ENCODE measurements around the gene CDC14B.
"Not testable (repeated sequence)": the region's sequence is repeated elsewhere in the genome, so short reads cannot be mapped to it uniquely, and the experiment has no call there.

CDC14B gene

DNA sequence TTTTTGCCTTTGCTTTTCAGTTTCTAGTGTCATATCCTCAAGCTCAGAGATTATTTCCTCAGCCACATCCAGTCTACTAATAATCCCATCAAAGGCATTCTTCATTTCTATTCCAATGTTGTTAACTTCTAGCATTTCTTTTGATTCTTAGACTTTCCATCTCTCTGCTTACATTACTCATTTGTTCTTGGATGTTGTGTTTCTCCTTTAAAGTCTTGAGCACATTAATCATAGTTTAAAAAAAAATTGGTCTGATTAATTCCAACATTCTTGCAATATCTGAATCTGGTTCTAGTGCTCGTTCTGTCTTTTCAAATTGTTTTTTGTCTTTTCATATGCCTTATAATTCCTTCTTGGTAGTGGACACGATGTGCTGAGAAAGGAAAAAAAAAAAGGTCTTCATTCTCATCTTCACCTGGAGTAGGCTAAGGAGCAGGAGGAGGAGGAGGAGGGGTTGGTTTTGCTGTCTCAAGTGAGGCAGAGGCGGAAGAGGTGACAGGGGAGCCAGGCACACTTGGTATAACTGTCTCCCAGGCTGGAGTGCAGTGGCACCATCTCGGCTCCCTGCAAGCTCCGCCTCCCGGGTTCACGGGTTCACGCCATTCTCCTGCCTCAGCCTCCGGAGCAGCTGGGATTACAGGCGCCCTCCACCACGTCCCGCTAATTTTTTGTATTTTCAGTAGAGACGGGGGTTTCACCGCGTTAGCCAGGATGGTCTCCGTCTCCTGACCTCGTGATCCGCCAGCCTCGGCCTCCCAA is 19.1 kb upstream of the CDC14B start:
- Histone ChIP-seq H3K27me3 (ENCODE audit: insufficient read depth, low read length, poor library complexity) (no peaks in the 10 kb centered on the region), H3K9ac (ENCODE audit: low read depth, low read length) (no peak overlapping the region), H3K9me3 (ENCODE audit: insufficient read depth, low read length, severe bottlenecking) (no peaks in the 10 kb centered on the region), H2AFZ (ENCODE audit: low read depth, low read length) (no peak overlapping the region), H3K4me3 (ENCODE audit: low read depth in 1 of 2, low read length in 2 of 2) (no peak overlapping the region), H3K4me2 (ENCODE audit: insufficient read depth, low read length) (no peak overlapping the region), H3K4me1 (ENCODE audit: insufficient read depth, low read length) (no peaks in the 10 kb centered on the region), H3K27ac (ENCODE audit: low read length) (no peak overlapping the region), H4K20me1 (ENCODE audit: insufficient read depth, low read length) (no peaks in the 10 kb centered on the region), H3K36me3 (ENCODE audit: insufficient read depth, low read length) (no peaks in the 10 kb centered on the region), H3K79me2 (ENCODE audit: insufficient read depth, low read length) (no peaks in the 10 kb centered on the region)
- DNase-seq (no peak), ATAC-seq (ENCODE audit: insufficient read depth, low read depth) (no peak)
- no peak for TF ChIP-seq EZH2 (IDR thresholded peaks at IDR 0.05; ENCODE audit: borderline replicate concordance, low read depth, low read length, severe bottlenecking)
- TF ChIP-seq, protein P1, sequence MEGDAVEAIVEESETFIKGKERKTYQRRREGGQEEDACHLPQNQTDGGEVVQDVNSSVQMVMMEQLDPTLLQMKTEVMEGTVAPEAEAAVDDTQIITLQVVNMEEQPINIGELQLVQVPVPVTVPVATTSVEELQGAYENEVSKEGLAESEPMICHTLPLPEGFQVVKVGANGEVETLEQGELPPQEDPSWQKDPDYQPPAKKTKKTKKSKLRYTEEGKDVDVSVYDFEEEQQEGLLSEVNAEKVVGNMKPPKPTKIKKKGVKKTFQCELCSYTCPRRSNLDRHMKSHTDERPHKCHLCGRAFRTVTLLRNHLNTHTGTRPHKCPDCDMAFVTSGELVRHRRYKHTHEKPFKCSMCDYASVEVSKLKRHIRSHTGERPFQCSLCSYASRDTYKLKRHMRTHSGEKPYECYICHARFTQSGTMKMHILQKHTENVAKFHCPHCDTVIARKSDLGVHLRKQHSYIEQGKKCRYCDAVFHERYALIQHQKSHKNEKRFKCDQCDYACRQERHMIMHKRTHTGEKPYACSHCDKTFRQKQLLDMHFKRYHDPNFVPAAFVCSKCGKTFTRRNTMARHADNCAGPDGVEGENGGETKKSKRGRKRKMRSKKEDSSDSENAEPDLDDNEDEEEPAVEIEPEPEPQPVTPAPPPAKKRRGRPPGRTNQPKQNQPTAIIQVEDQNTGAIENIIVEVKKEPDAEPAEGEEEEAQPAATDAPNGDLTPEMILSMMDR (IDR thresholded peaks at IDR 0.05; ENCODE audit: borderline replicate concordance, extremely low read depth, low read length, poor library complexity, severe bottlenecking): no peak

DNA sequence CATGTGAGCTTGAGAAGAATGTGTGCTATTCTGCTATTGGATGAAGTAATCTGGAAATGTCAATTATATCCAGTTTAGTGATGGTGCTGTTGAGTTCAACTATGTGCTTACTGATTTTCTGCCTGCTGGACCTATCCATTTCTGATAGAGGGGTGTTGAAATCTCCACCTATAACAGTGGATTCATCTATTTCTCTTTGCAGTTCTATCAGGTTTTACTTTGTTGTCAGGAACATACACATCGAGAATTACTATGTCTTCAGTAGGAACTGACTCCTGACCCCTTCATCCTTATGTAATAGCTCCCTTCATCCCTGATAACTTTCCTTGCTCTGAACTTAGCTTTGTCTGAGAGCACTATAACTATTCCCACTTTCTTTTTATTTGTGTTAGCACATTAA is 16.7 kb upstream of the CDC14B start:
- Histone ChIP-seq H3K9me3 (ENCODE audit: insufficient read depth, low read length, severe bottlenecking) (no peaks in the 10 kb centered on the region), H3K36me3 (ENCODE audit: insufficient read depth, low read length) (no peaks in the 10 kb centered on the region), H3K79me2 (ENCODE audit: insufficient read depth, low read length) (no peaks in the 10 kb centered on the region), H4K20me1 (ENCODE audit: insufficient read depth, low read length) (no peaks in the 10 kb centered on the region), H3K27me3 (ENCODE audit: insufficient read depth, low read length, poor library complexity) (no peaks in the 10 kb centered on the region), H3K27ac (ENCODE audit: low read length) (no peak overlapping the region), H3K4me3 (ENCODE audit: low read depth in 1 of 2, low read length in 2 of 2) (no peak overlapping the region), H2AFZ (ENCODE audit: low read depth, low read length) (no peak overlapping the region), H3K9ac (ENCODE audit: low read depth, low read length) (no peak overlapping the region), H3K4me2 (ENCODE audit: insufficient read depth, low read length) (no peak overlapping the region), H3K4me1 (ENCODE audit: insufficient read depth, low read length) (no peaks in the 10 kb centered on the region)
- DNase-seq (no peak), ATAC-seq (ENCODE audit: insufficient read depth, low read depth) (no peak)
- TF ChIP-seq, protein P1 (IDR thresholded peaks at IDR 0.05; ENCODE audit: borderline replicate concordance, extremely low read depth, low read length, poor library complexity, severe bottlenecking): no peak
- TF ChIP-seq EZH2 (IDR thresholded peaks at IDR 0.05; ENCODE audit: borderline replicate concordance, low read depth, low read length, severe bottlenecking): no peak

DNA sequence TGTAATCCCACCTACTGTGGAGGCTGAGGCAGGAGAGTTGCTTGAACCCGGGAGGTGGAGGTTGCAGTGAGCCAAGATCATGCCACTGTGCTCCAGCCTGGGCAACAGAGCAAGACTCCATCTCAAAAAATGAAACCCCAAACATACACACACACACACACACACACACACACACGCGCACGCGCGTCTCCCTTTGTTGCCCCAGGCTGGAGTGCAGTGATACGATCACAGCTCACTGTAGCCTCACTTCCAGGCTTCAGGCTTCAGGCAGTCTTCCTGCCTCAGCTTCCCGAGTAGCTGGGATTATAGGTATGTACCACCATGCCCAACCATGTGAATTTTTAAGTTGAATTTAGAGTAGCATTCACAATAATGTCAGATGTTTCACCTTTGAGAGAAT is 13.9 kb upstream of the CDC14B start:
- not testable (repeated sequence) for ATAC-seq (ENCODE audit: insufficient read depth, low read depth); H3K9ac ChIP-seq (ENCODE audit: low read depth, low read length); H3K4me1 ChIP-seq (ENCODE audit: insufficient read depth, low read length); H2AFZ ChIP-seq (ENCODE audit: low read depth, low read length); H3K27me3 ChIP-seq (ENCODE audit: insufficient read depth, low read length, poor library complexity); H3K27ac ChIP-seq (ENCODE audit: low read length); H3K4me2 ChIP-seq (ENCODE audit: insufficient read depth, low read length); H3K79me2 ChIP-seq (ENCODE audit: insufficient read depth, low read length); H3K36me3 ChIP-seq (ENCODE audit: insufficient read depth, low read length); H4K20me1 ChIP-seq (ENCODE audit: insufficient read depth, low read length); DNase-seq; H3K9me3 ChIP-seq (ENCODE audit: insufficient read depth, low read length, severe bottlenecking); H3K4me3 ChIP-seq (ENCODE audit: low read depth in 1 of 2, low read length in 2 of 2)

DNA sequence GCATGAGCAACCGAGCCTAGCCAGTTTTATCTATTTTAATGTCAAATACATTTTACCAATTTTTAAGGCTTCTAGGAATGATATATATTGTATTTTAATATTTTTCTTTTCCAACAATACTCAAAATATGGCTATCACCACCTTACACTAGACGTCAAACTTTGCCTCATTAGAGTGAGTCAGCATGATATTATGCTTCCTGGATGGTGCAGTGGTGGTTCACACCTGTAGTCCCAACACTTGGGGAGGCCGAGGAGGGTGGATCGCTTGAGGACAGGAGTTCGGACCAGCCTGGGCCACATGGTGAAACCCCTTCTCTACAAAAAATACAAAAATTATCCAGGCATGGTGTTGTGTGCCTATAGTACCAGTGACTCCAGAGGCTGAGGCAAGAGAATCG is 7.3 kb upstream of the CDC14B start:
- no peak overlapping the region for H3K9ac ChIP-seq (ENCODE audit: low read depth, low read length)
- H3K4me1 ChIP-seq (ENCODE audit: insufficient read depth, low read length): no peaks in the 10 kb centered on the region
- no peak overlapping the region for H3K27ac ChIP-seq (ENCODE audit: low read length)
- no peaks in the 10 kb centered on the region for H4K20me1 ChIP-seq (ENCODE audit: insufficient read depth, low read length)
- H3K27me3 ChIP-seq (ENCODE audit: insufficient read depth, low read length, poor library complexity): no peaks in the 10 kb centered on the region
- H3K9me3 ChIP-seq (ENCODE audit: insufficient read depth, low read length, severe bottlenecking): no peaks in the 10 kb centered on the region
- no peak overlapping the region for H3K4me3 ChIP-seq (ENCODE audit: low read depth in 1 of 2, low read length in 2 of 2)
- H3K4me2 ChIP-seq (ENCODE audit: insufficient read depth, low read length): no peak overlapping the region
- ATAC-seq (ENCODE audit: insufficient read depth, low read depth): no peak
- no peak overlapping the region for H2AFZ ChIP-seq (ENCODE audit: low read depth, low read length)
- no peaks in the 10 kb centered on the region for H3K36me3 ChIP-seq (ENCODE audit: insufficient read depth, low read length)
- DNase-seq: no peak
- no peaks in the 10 kb centered on the region for H3K79me2 ChIP-seq (ENCODE audit: insufficient read depth, low read length)
- TF ChIP-seq, protein P1 (IDR thresholded peaks at IDR 0.05; ENCODE audit: borderline replicate concordance, extremely low read depth, low read length, poor library complexity, severe bottlenecking): no peak
- TF ChIP-seq EZH2 (IDR thresholded peaks at IDR 0.05; ENCODE audit: borderline replicate concordance, low read depth, low read length, severe bottlenecking): no peak
